Left renal cortex interstitium (tissue), 4 donors: Measurements from ENCODE around the gene PCDHA7. TPM values are rescaled to one million over a fixed set of nuclear protein-coding genes. Genes with fewer than 3 reads are reported as not detected.

ENCODE experiments used
- polyA plus RNA-seq, 4 donors: library from polyadenylated mRNA; unstranded; fragments of 120-200 nt; gene quantifications; one replicate each; pipeline ENCODE4 v1.2.1, GENCODE V29; 2013; ENCODE audit not compliant: insufficient read length in 4 of 4

The PCDHA7 gene
- polyA plus RNA-seq, 4 donors: 0.22 to 0.44 (median 0.34) TPM

Other genes with a start within 250 kb of the PCDHA7 start
- gene CD14, start 201.1 kb upstream of the PCDHA7 start, polyA plus RNA-seq: 10 to 100 TPM in 2 of 4 donors, 1 to 10 TPM in 2; 6.0 to 11.7 (median 9.5) TPM
- 10 to 100 TPM; 12.5 to 23.1 (median 18.2) TPM for gene TMCO6, start 194.8 kb upstream of the PCDHA7 start, polyA plus RNA-seq
- gene NDUFA2, start 186.6 kb upstream of the PCDHA7 start, polyA plus RNA-seq: 100 to 1,000 TPM in 1 of 4 donors, 10 to 100 TPM in 3; 76.4 to 116 (median 84.2) TPM
- gene IK, start 186.4 kb upstream of the PCDHA7 start, polyA plus RNA-seq: 100 to 1,000 TPM; 149 to 185 (median 162) TPM
- 10 to 100 TPM; 12.5 to 21.3 (median 16.9) TPM for gene WDR55, start 169.4 kb upstream of the PCDHA7 start, polyA plus RNA-seq
- under 1 TPM in 2 of 4 donors, not detected in 2; 0.21 to 0.77 TPM for gene DND1, start 160.7 kb upstream of the PCDHA7 start, polyA plus RNA-seq
- 10 to 100 TPM; 63.2 to 86.8 (median 73.3) TPM for gene HARS1, start 142.9 kb upstream of the PCDHA7 start, polyA plus RNA-seq
- 10 to 100 TPM; 37.4 to 60.3 (median 49.2) TPM for gene HARS2, start 142.8 kb upstream of the PCDHA7 start, polyA plus RNA-seq
- gene ZMAT2, start 133.8 kb upstream of the PCDHA7 start, polyA plus RNA-seq: 100 to 1,000 TPM in 3 of 4 donors, 10 to 100 TPM in 1; 99.1 to 164 (median 111) TPM
- gene PCDHA1, start 48.1 kb upstream of the PCDHA7 start, polyA plus RNA-seq: under 1 TPM in 3 of 4 donors, not detected in 1; 0.05 to 0.12 (median 0.07) TPM
- under 1 TPM; 0.13 to 0.46 (median 0.19) TPM for gene PCDHA2, start 39.4 kb upstream of the PCDHA7 start, polyA plus RNA-seq
- gene PCDHA3, start 33.2 kb upstream of the PCDHA7 start, polyA plus RNA-seq: under 1 TPM; 0.21 to 0.64 (median 0.38) TPM
- 1 to 10 TPM in 2 of 4 donors, under 1 TPM in 2; 0.49 to 1.7 (median 0.91) TPM for gene PCDHA4, start 27.2 kb upstream of the PCDHA7 start, polyA plus RNA-seq
- gene PCDHA5, start 12.7 kb upstream of the PCDHA7 start, polyA plus RNA-seq: under 1 TPM; 0.05 to 0.24 (median 0.14) TPM
- under 1 TPM; 0.35 to 0.75 (median 0.49) TPM for gene PCDHA6, start 6.3 kb upstream of the PCDHA7 start, polyA plus RNA-seq
- under 1 TPM in 3 of 4 donors, not detected in 1; 0.03 to 0.05 (median 0.05) TPM for gene PCDHA8, start 6.9 kb downstream of the PCDHA7 start, polyA plus RNA-seq
- under 1 TPM in 3 of 4 donors, not detected in 1; 0.03 to 0.12 (median 0.05) TPM for gene PCDHA9, start 14.1 kb downstream of the PCDHA7 start, polyA plus RNA-seq
- 1 to 10 TPM in 1 of 4 donors, under 1 TPM in 3; 0.13 to 1.1 (median 0.75) TPM for gene PCDHA10, start 21.6 kb downstream of the PCDHA7 start, polyA plus RNA-seq
- gene PCDHA11, start 34.7 kb downstream of the PCDHA7 start, polyA plus RNA-seq: under 1 TPM; 0.21 to 0.54 (median 0.36) TPM
- gene PCDHA12, start 41.0 kb downstream of the PCDHA7 start, polyA plus RNA-seq: under 1 TPM in 3 of 4 donors, not detected in 1; 0.07 to 0.14 (median 0.11) TPM
- under 1 TPM in 3 of 4 donors, not detected in 1; 0.03 to 0.07 (median 0.05) TPM for gene PCDHA13, start 47.9 kb downstream of the PCDHA7 start, polyA plus RNA-seq
- under 1 TPM; 0.03 to 0.17 (median 0.08) TPM for gene PCDHAC1, start 92.0 kb downstream of the PCDHA7 start, polyA plus RNA-seq
- gene PCDHAC2, start 132.2 kb downstream of the PCDHA7 start, polyA plus RNA-seq: under 1 TPM; 0.49 to 0.69 (median 0.62) TPM
- gene PCDHB1, start 217.1 kb downstream of the PCDHA7 start, polyA plus RNA-seq: under 1 TPM; 0.08 to 0.10 (median 0.09) TPM